H1 (cell line): ENCODE data around the gene MRPL19. TPM values are rescaled to one million over a fixed set of nuclear protein-coding genes. Genes with fewer than 3 reads are reported as not detected.

ENCODE experiments used
- CTCF ChIA-PET: fragments of 300-600 bp; sonication (Branson Sonifier 250); formaldehyde crosslinking; loops from one replicate; lab custom pipeline; 2021; ENCODE audit not compliant: partially characterized antibody; lab: Charles Lee
- POLR2A ChIA-PET: fragments of 300-600 bp; sonication (Branson Sonifier 250); formaldehyde crosslinking; loops from one replicate; lab custom pipeline; 2021; ENCODE audit warnings: inconsistent platforms; ENCODE audit not compliant: partially characterized antibody; lab: Charles Lee
- DNase-seq, 2 experiments: peaks; one replicate each; pipeline versions ENCODE4 v3.0.0 to v3.0.0-alpha.2; 2010 to 2022; ENCODE audit warnings: low spot score in 2 of 2, low read depth in 1 of 2, mixed read lengths in 1 of 2
- FAIRE-seq: peaks from 2 replicates; lab custom pipeline; 2011; peaks lifted over from hg19 to GRCh38; lab: Jason Lieb, UNC
- H2AFZ ChIP-seq: 2 replicates; pipeline ENCODE4 v1.8.1; 2012; ENCODE audit warnings: low read length, inconsistent platforms
- H2AK5ac ChIP-seq: 2 replicates; pipeline ENCODE4 v1.6.1; 2013; ENCODE audit warnings: low read depth, low read length
- H2BK120ac ChIP-seq: replicated peaks from 2 replicates; pipeline ENCODE3; 2013; ENCODE audit warnings: low read depth, low read length, inconsistent platforms
- H2BK12ac ChIP-seq: 2 replicates; pipeline ENCODE4 v1.6.1; 2013; ENCODE audit warnings: low read depth, low read length
- H2BK15ac ChIP-seq: 2 replicates; pipeline ENCODE4 v1.6.1; 2013; ENCODE audit warnings: low read length
- H2BK20ac ChIP-seq: 2 replicates; pipeline ENCODE4 v1.6.1; 2013; ENCODE audit warnings: low read length
- H2BK5ac ChIP-seq: 2 replicates; pipeline ENCODE4 v1.6.1; 2013; ENCODE audit warnings: low read depth, low read length
- H3K14ac ChIP-seq: 2 replicates; pipeline ENCODE4 v1.6.1; 2013; ENCODE audit warnings: inconsistent platforms; ENCODE audit not compliant: insufficient read length
- H3K18ac ChIP-seq: 2 replicates; pipeline ENCODE4 v1.6.1; 2013; ENCODE audit warnings: low read length; ENCODE audit errors: extremely low read depth
- H3K23ac ChIP-seq: 2 replicates; pipeline ENCODE4 v1.6.1; 2013; ENCODE audit warnings: inconsistent platforms; ENCODE audit not compliant: insufficient read length
- H3K23me2 ChIP-seq: 2 replicates; pipeline ENCODE4 v1.6.1; 2013; ENCODE audit warnings: low read depth, low read length
- H3K27ac ChIP-seq: 2 replicates; pipeline ENCODE4 v1.6.1; 2011; ENCODE audit warnings: low read depth, low read length, inconsistent platforms
- H3K27me3 ChIP-seq, 4 experiments: replicated peaks in 1 of 4; 1 replicate in 1 of 4; 2 replicates in 3 of 4; pipeline versions ENCODE4 v1.6.1 to v1.8.1; 2011 to 2013; ENCODE audit warnings: low read length in 3 of 4, mild to moderate bottlenecking in 3 of 4, inconsistent platforms in 2 of 4, mixed read lengths in 2 of 4, moderate library complexity in 1 of 4; ENCODE audit not compliant: control insufficient read depth in 3 of 4, insufficient read depth in 3 of 4; ENCODE audit errors: extremely low read depth in 1 of 4
- H3K36me3 ChIP-seq, 4 experiments: 2 replicates each; pipeline versions ENCODE4 v1.6.1 to v1.8.1; 2011 to 2013; ENCODE audit warnings: mild to moderate bottlenecking in 4 of 4, low read length in 3 of 4, moderate library complexity in 2 of 4, control low read depth in 1 of 4, inconsistent platforms in 1 of 4; ENCODE audit not compliant: insufficient read depth in 4 of 4, control insufficient read depth in 2 of 4
- H3K4ac ChIP-seq: replicated peaks from 2 replicates; pipeline ENCODE3; 2013; ENCODE audit warnings: low read length, low read depth, mixed read lengths, inconsistent platforms; ENCODE audit not compliant: insufficient read length
- H3K4me1 ChIP-seq, 4 experiments: replicated peaks in 1 of 4; 1 replicate in 1 of 4; 2 replicates in 3 of 4; pipeline versions ENCODE4 v1.6.1 to v1.8.1; 2011 to 2013; ENCODE audit warnings: low read length in 3 of 4, inconsistent platforms in 2 of 4, mixed read lengths in 1 of 4; ENCODE audit not compliant: insufficient read depth in 4 of 4, control insufficient read depth in 3 of 4
- H3K4me2 ChIP-seq, 2 experiments: 2 replicates each; pipeline versions ENCODE4 v1.6.1 to v1.8.1; 2011 to 2013; ENCODE audit warnings: low read depth in 2 of 2, low read length in 2 of 2, control low read depth in 1 of 2, inconsistent platforms in 1 of 2, mild to moderate bottlenecking in 1 of 2; ENCODE audit not compliant: insufficient read depth in 1 of 2
- H3K4me3 ChIP-seq, 4 experiments: fragments of 200-600, 300-600 bp in 1 of 4; sonication (generic), shearing (Covaris generic), sonication (Bioruptor Twin) in 1 of 4; 2 replicates each; pipeline versions ENCODE4 v1.5.1 to v1.8.1; 2011 to 2016; ENCODE audit warnings: low read length in 4 of 4, low read depth in 3 of 4, control low read depth in 2 of 4, inconsistent platforms in 2 of 4, mild to moderate bottlenecking in 2 of 4, mixed read lengths in 1 of 4, moderate library complexity in 1 of 4; ENCODE audit not compliant: insufficient read depth in 2 of 4; ENCODE audit errors: extremely low read depth in 1 of 4
- H3K56ac ChIP-seq: replicated peaks from 2 replicates; pipeline ENCODE3; 2013; ENCODE audit warnings: low read depth, mild to moderate bottlenecking, mixed read lengths, low read length, inconsistent platforms; ENCODE audit not compliant: insufficient read length
- H3K79me1 ChIP-seq: 2 replicates; pipeline ENCODE4 v1.6.1; 2013; ENCODE audit warnings: low read depth, low read length, control low read depth
- H3K79me2 ChIP-seq, 2 experiments: 2 replicates each; pipeline versions ENCODE4 v1.6.1 to v1.8.1; 2012 to 2013; ENCODE audit warnings: low read length in 2 of 2, mild to moderate bottlenecking in 2 of 2, inconsistent platforms in 1 of 2; ENCODE audit not compliant: insufficient read depth in 2 of 2, control insufficient read depth in 1 of 2
- H3K9ac ChIP-seq, 4 experiments: replicated peaks in 1 of 4; 1 replicate in 1 of 4; 2 replicates in 3 of 4; pipeline versions ENCODE4 v1.6.1 to v1.8.1; 2011 to 2013; ENCODE audit warnings: low read depth in 3 of 4, low read length in 3 of 4, control low read depth in 2 of 4, mild to moderate bottlenecking in 2 of 4, moderate library complexity in 2 of 4, inconsistent platforms in 1 of 4; ENCODE audit errors: extremely low read depth in 1 of 4
- H3K9me3 ChIP-seq, 2 experiments: 2 replicates each; pipeline versions ENCODE4 v1.6.1 to v1.8.1; 2012 to 2013; ENCODE audit warnings: mild to moderate bottlenecking in 2 of 2, moderate library complexity in 2 of 2, control low read depth in 1 of 2, inconsistent platforms in 1 of 2, low read depth in 1 of 2, low read length in 1 of 2, mixed read lengths in 1 of 2; ENCODE audit not compliant: insufficient read depth in 2 of 2
- H4K20me1 ChIP-seq, 2 experiments: replicated peaks in 1 of 2; 2 replicates each; pipeline versions ENCODE3 to v1.8.1; 2011 to 2013; ENCODE audit warnings: inconsistent platforms in 2 of 2, low read length in 2 of 2, mild to moderate bottlenecking in 1 of 2; ENCODE audit not compliant: insufficient read depth in 2 of 2, control insufficient read depth in 1 of 2
- H4K5ac ChIP-seq: 2 replicates; pipeline ENCODE4 v1.6.1; 2013; ENCODE audit warnings: low read length, low read depth, mixed read lengths, inconsistent platforms; ENCODE audit not compliant: insufficient read length
- H4K8ac ChIP-seq: 2 replicates; pipeline ENCODE4 v1.8.0; 2013; ENCODE audit warnings: mild to moderate bottlenecking, moderate library complexity, low read length, inconsistent platforms; ENCODE audit not compliant: insufficient read depth; ENCODE audit errors: extremely low read depth
- H4K91ac ChIP-seq: replicated peaks from 2 replicates; pipeline ENCODE3; 2013; ENCODE audit warnings: low read length, mixed read lengths, inconsistent platforms; ENCODE audit not compliant: insufficient read length
- ASH2L ChIP-seq: fragments of 200-600, 300-600 bp; sonication (generic); IDR thresholded peaks from one replicate; pipeline ENCODE4 v1.7.1; 2017; ENCODE audit warnings: low read length
- CBX5 ChIP-seq: fragments of 300-800, 300-1000 bp; sonication (generic); IDR thresholded peaks from 2 replicates; pipeline ENCODE4 v1.7.1; 2016; ENCODE audit warnings: antibody characterized with exemption, low read length, low read depth
- E2F6 ChIP-seq: IDR thresholded peaks from 2 replicates; pipeline ENCODE4 v1.6.1; 2012; ENCODE audit warnings: inconsistent platforms
- HDAC2 ChIP-seq, 2 experiments: fragments of 300-600 bp in 1 of 2; sonication (generic) in 1 of 2; IDR thresholded peaks; 2 replicates each; pipeline ENCODE4 v1.6.1; 2011 to 2012; ENCODE audit warnings: low read depth in 2 of 2, low read length in 2 of 2, mild to moderate bottlenecking in 2 of 2, moderate library complexity in 2 of 2, borderline replicate concordance in 1 of 2, inconsistent platforms in 1 of 2
- HDAC6 ChIP-seq: IDR thresholded peaks from one replicate; pipeline ENCODE4 v1.7.1; 2012; ENCODE audit warnings: low read depth, mild to moderate bottlenecking, inconsistent platforms, low read length, moderate library complexity
- JUN ChIP-seq: IDR thresholded peaks from 2 replicates; pipeline ENCODE4 v1.6.1; 2011; ENCODE audit warnings: low read depth, mild to moderate bottlenecking, improper control_type of control experiment, low read length
- JUND ChIP-seq: IDR thresholded peaks from 2 replicates; pipeline ENCODE4 v1.6.1; 2011; ENCODE audit warnings: mild to moderate bottlenecking, improper control_type of control experiment, low read length
- MAFK ChIP-seq: IDR thresholded peaks from 2 replicates; pipeline ENCODE4 v1.6.1; 2012; ENCODE audit warnings: low read depth, mild to moderate bottlenecking, improper control_type of control experiment, low read length
- PHF8 ChIP-seq: fragments of 200-600 bp; sonication (generic); conservative IDR thresholded peaks from 2 replicates; pipeline ENCODE4 v1.7.1; 2012; ENCODE audit warnings: low read depth, mild to moderate bottlenecking, inconsistent platforms, low read length, moderate library complexity
- SAP30 ChIP-seq: fragments of 300-600 bp; sonication (generic); IDR thresholded peaks from 2 replicates; pipeline ENCODE4 v1.7.1; 2012; ENCODE audit warnings: low read length, moderate library complexity, mild to moderate bottlenecking, inconsistent platforms; ENCODE audit not compliant: insufficient read depth, insufficient replicate concordance
- SP1 ChIP-seq: IDR thresholded peaks from 2 replicates; pipeline ENCODE4 v1.6.1; 2011; ENCODE audit warnings: low read depth, low read length
- TAF7 ChIP-seq: optimal IDR thresholded peaks from 2 replicates; pipeline ENCODE3; 2011; ENCODE audit warnings: low read depth, mild to moderate bottlenecking, inconsistent platforms, low read length, moderate library complexity, borderline replicate concordance
- TBP ChIP-seq: IDR thresholded peaks from 2 replicates; pipeline ENCODE4 v1.6.1; 2011; ENCODE audit warnings: low read depth, low read length, improper control_type of control experiment
- TEAD4 ChIP-seq: IDR thresholded peaks from 2 replicates; pipeline ENCODE4 v1.6.1; 2012; ENCODE audit warnings: low read depth, low read length, inconsistent platforms, mixed read lengths
- WGBS, 2 experiments: shearing (Covaris generic) in 1 of 2; methylation state at CpG; one replicate each; pipeline versions ENCODE4 v1.1.6 to v1.1.7; 2013 to 2015; ENCODE audit warnings: low lambda C conversion rate in 2 of 2, mixed read lengths in 2 of 2, inconsistent platforms in 1 of 2, low coverage in 1 of 2, missing lambda C conversion rate in 1 of 2; ENCODE audit not compliant: insufficient replicate concordance in 2 of 2, insufficient coverage in 1 of 2, insufficient read length in 1 of 2; ENCODE audit errors: extremely low coverage in 1 of 2, missing lambda C conversion rate in 1 of 2; 5-methylcytosine and 5-hydroxymethylcytosine counted together
- polyA plus RNA-seq, 7 experiments: library from polyadenylated mRNA; depleted of rRNA in 3 of 7; stranded (reverse) in 5 of 7; unstranded in 2 of 7; fragments of >200 nt in 5 of 7; fragments of 200-250 nt in 2 of 7; gene quantifications; 1 replicate in 5 of 7; 2 replicates in 1 of 7; 4 replicates in 1 of 7; pipeline versions ENCODE4 v1.2.1 to v1.2.3, GENCODE V29; 2011 to 2013; ENCODE audit warnings: missing spikeins in 2 of 7, mixed read lengths in 2 of 7
- total RNA-seq: library from RNA; stranded (reverse); fragmentation: NEBNext Ultra II Directional; extraction: Animal tissue kit (Norgen Biotek cat#: 25700); gene quantifications from 2 replicates; pipeline ENCODE4 v1.2.1, GENCODE V29; 2021

MRPL19 gene
- total and polyA plus RNA-seq, 2 of the 8 experiments (the other 6 are each of a cell fraction or from before 2014, with no cell fraction given), result 18.1 to 75.2 TPM

GRCh38 chr2:75622929-75623328 lies 23.7 kb upstream of the MRPL19 start:
- POLR2A ChIA-PET, result no interaction called here
- Histone ChIP-seq H2BK15ac (no peak overlapping the region), H3K79me1 (no peaks in the 10 kb centered on the region), H4K91ac (no peak overlapping the region), H3K14ac (no peak overlapping the region), H3K79me2 (no peaks in the 10 kb centered on the region), H3K4me2 (no peak overlapping the region), H2AK5ac (no peak overlapping the region), H3K4me1 (no peaks in the 10 kb centered on the region), H3K18ac (no peak overlapping the region), H3K23ac (no peak overlapping the region), H3K56ac (no peak overlapping the region), H2AFZ (no peak overlapping the region), H3K9me3 (no peaks in the 10 kb centered on the region), H3K27ac (no peak overlapping the region), H2BK120ac (no peak overlapping the region), H3K23me2 (no peaks in the 10 kb centered on the region), H4K5ac (no peak overlapping the region), H4K8ac (no peak overlapping the region), H3K27me3 (no peaks in the 10 kb centered on the region), H2BK12ac (no peak overlapping the region), H4K20me1 (no peaks in the 10 kb centered on the region), H3K36me3 (no peaks in the 10 kb centered on the region), H3K9ac (no peak overlapping the region), H2BK5ac (no peak overlapping the region), H2BK20ac (no peak overlapping the region), H3K4me3 (no peak overlapping the region), H3K4ac (no peak overlapping the region)
- 90% methylated on average over 3 of the region's 3 CpGs; no CpG with 5 or more reads in 1 of the 2 experiments for WGBS, 2 experiments
- FAIRE-seq (no peak), DNase-seq (no peak)
- CTCF ChIA-PET, result interaction anchor here (0.9 to 2.6 kb wide), 5 partner anchors 10 to 158 kb away, joined by 3 to 16 read pairs (median 3); no protein-coding TSS in a partner anchor
- TF ChIP-seq PHF8 (no peak), CBX5 (no peak), TAF7 (no peak), SP1 (no peak), TBP (no peak), HDAC2 (IDR thresholded peaks at IDR 0.05; ENCODE audit: borderline replicate concordance in 1 of 2, low read depth in 2 of 2, low read length in 2 of 2) (no peak), E2F6 (no peak), ASH2L (no peak), JUND (no peak), TEAD4 (no peak), HDAC6 (no peak), MAFK (no peak), SAP30 (no peak), JUN (no peak)
